OCI-LY7 (cell line): ENCODE results near the gene PDE4A. TPM values are rescaled to one million over a fixed set of nuclear protein-coding genes. Genes with fewer than 3 reads are reported as not detected.
"Not testable (repeated sequence)": the region's sequence is repeated elsewhere in the genome, so short reads cannot be mapped to it uniquely, and the experiment has no call there.

Experiments used
- BruUV-seq: library from RNA; stranded (reverse); fragments of 400-500 nt; replicated peaks from 2 replicates; lab custom pipeline; 2021; lab: Mats Ljungman, UMichigan
- CTCF ChIA-PET: fragments of 300-600 bp; sonication (Branson Sonifier 250); formaldehyde crosslinking; loops from one replicate; lab custom pipeline; 2022; ENCODE audit warnings: antibody characterized with exemption; ENCODE audit not compliant: unreplicated experiment; lab: Charles Lee
- POLR2A ChIA-PET: fragments of 300-600 bp; sonication (Branson Sonifier 250); formaldehyde crosslinking; loops from one replicate; lab custom pipeline; 2022; ENCODE audit warnings: antibody characterized with exemption; lab: Charles Lee
- DNase-seq: peaks from one replicate; pipeline ENCODE4 v3.0.0-alpha.2; 2015; ENCODE audit warnings: low spot score
- H2AFZ ChIP-seq: fragments of 200-600 bp; sonication (generic), shearing (Covaris generic); 2 replicates; pipeline ENCODE4 v1.6.1; 2014; ENCODE audit warnings: mild to moderate bottlenecking, antibody characterized with exemption, low read length, moderate library complexity
- H3K27ac ChIP-seq: fragments of 200-600 bp; sonication (generic); 2 replicates; pipeline ENCODE4 v1.5.1; 2014; ENCODE audit warnings: mixed run types, low read depth, mild to moderate bottlenecking, moderate library complexity, low read length, inconsistent platforms; ENCODE audit not compliant: poor library complexity, severe bottlenecking
- H3K36me3 ChIP-seq: fragments of 200-600 bp; sonication (generic); 2 replicates; pipeline ENCODE4 v1.6.1; 2014; ENCODE audit warnings: mild to moderate bottlenecking, antibody characterized with exemption, low read length, moderate library complexity, mixed read lengths; ENCODE audit not compliant: insufficient read depth
- H3K4me1 ChIP-seq: fragments of 200-600 bp; sonication (generic); 2 replicates; pipeline ENCODE4 v1.5.1; 2014; ENCODE audit warnings: mild to moderate bottlenecking, low read length; ENCODE audit not compliant: insufficient read depth, poor library complexity, severe bottlenecking
- H3K4me2 ChIP-seq: fragments of 200-600 bp; sonication (generic); 2 replicates; pipeline ENCODE4 v1.6.1; 2014; ENCODE audit warnings: mild to moderate bottlenecking, low read length
- H3K4me3 ChIP-seq: fragments of 200-600 bp; sonication (generic); 2 replicates; pipeline ENCODE4 v1.5.1; 2014; ENCODE audit warnings: mild to moderate bottlenecking, low read depth, low read length; ENCODE audit not compliant: poor library complexity, severe bottlenecking
- H3K79me2 ChIP-seq: fragments of 200-600 bp; sonication (generic); 2 replicates; pipeline ENCODE4 v1.6.1; 2016; ENCODE audit warnings: low read depth, mild to moderate bottlenecking, low read length, moderate library complexity, mixed read lengths; ENCODE audit not compliant: insufficient read depth
- H3K9me2 ChIP-seq: fragments of 200-600 bp; sonication (generic); 2 replicates; pipeline ENCODE4 v1.6.1; 2016; ENCODE audit warnings: mild to moderate bottlenecking, low read length, mixed read lengths; ENCODE audit not compliant: insufficient read depth
- H3K9me3 ChIP-seq: fragments of 200-600 bp; sonication (generic); 2 replicates; pipeline ENCODE4 v1.6.1; 2014; ENCODE audit warnings: mild to moderate bottlenecking, mixed run types, low read length, mixed read lengths
- H4K20me1 ChIP-seq: fragments of 200-600 bp; sonication (generic); 2 replicates; pipeline ENCODE4 v1.6.1; 2014; ENCODE audit warnings: mild to moderate bottlenecking, antibody characterized with exemption, low read length, moderate library complexity, mixed read lengths; ENCODE audit not compliant: insufficient read depth
- EZH2phosphoT487 ChIP-seq: fragments of 200-600 bp; sonication (generic); IDR thresholded peaks from 2 replicates; pipeline ENCODE4 v1.6.1; 2018; ENCODE audit warnings: low read depth, borderline replicate concordance, mild to moderate bottlenecking, mixed run types, antibody characterized with exemption, low read length, moderate library complexity, mixed read lengths
- intact Hi-C: fragments of 100-400 bp; cut with micrococcal nuclease; formaldehyde crosslinking; loops from one replicate; pipeline ENCODE4 v1.10.0; 2022; ENCODE audit not compliant: unreplicated experiment
- total RNA-seq, 2 experiments: library from RNA; depleted of rRNA in 1 of 2; stranded (reverse); fragments of >200 nt in 1 of 2; shearing (Covaris generic) in 1 of 2; gene quantifications; 2 replicates each; pipeline ENCODE4 v1.2.3, GENCODE V29; 2014 to 2022
- TF ChIP-seq, protein P1 (sequence below): fragments of 200-600 bp; sonication (generic); conservative IDR thresholded peaks from 2 replicates; pipeline ENCODE4 v1.5.1; 2014; ENCODE audit warnings: mild to moderate bottlenecking, antibody characterized with exemption, low read length, moderate library complexity, mixed read lengths

The PDE4A gene
- total RNA-seq, 2 experiments from 2014 or later: 16.4 to 45.1 TPM

DNA sequence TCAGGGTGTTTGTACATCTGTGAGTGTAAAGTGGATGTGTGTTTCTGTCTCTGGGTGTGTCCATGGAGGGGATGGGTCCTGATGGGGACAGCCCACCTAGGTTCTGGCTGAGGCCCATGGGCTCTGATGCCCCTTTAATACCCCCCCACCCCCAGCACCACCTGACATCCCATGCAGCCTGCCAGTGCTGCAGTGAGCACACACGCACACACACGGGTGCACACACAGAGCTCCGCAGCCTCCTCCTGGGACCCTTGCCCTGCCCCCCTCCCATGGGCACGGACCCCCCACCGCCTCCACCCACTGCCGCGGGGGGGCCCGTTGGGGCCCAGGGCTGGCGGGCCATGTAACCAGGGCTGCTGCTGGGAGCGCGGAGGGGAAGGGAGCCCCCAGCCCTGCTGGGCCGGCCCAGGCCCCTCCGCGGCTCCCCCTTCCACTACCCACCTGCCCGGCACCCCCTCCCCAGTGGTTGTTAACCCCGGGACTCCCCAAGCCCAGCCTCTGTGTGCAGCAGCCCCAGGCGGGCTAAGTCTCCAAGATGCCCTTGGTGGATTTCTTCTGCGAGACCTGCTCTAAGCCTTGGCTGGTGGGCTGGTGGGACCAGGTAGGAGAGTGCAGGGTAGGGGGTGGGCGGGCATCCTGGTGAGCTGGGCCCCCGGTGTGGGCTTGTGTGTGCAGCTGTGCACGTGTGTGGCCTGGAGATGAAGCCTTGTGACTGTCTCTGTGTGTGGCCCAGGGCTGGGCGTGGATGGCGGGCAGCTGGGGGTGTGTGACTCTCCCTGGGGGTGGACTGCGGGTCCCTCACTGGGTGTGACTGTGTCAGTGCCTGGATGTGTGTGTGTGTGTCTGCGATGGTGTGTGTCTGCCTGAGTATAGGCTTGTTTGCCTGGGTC lies 32.6 kb downstream of the PDE4A start:
- TF ChIP-seq, protein P1, sequence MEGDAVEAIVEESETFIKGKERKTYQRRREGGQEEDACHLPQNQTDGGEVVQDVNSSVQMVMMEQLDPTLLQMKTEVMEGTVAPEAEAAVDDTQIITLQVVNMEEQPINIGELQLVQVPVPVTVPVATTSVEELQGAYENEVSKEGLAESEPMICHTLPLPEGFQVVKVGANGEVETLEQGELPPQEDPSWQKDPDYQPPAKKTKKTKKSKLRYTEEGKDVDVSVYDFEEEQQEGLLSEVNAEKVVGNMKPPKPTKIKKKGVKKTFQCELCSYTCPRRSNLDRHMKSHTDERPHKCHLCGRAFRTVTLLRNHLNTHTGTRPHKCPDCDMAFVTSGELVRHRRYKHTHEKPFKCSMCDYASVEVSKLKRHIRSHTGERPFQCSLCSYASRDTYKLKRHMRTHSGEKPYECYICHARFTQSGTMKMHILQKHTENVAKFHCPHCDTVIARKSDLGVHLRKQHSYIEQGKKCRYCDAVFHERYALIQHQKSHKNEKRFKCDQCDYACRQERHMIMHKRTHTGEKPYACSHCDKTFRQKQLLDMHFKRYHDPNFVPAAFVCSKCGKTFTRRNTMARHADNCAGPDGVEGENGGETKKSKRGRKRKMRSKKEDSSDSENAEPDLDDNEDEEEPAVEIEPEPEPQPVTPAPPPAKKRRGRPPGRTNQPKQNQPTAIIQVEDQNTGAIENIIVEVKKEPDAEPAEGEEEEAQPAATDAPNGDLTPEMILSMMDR: no peak
- no peak for TF ChIP-seq EZH2phosphoT487
- no peak overlapping the region for H3K27ac ChIP-seq
- H3K79me2 ChIP-seq: no peaks in the 10 kb centered on the region
- H3K4me3 ChIP-seq: no peak overlapping the region
- ChIA-PET POLR2A (no interaction called here), CTCF (no interaction called here)
- no peak overlapping the region for H2AFZ ChIP-seq
- no peaks in the 10 kb centered on the region for H3K4me1 ChIP-seq
- no peaks in the 10 kb centered on the region for H4K20me1 ChIP-seq
- intact Hi-C loops: no loop called here
- H3K9me2 ChIP-seq: no peaks in the 10 kb centered on the region
- no peaks in the 10 kb centered on the region for H3K9me3 ChIP-seq
- no TSS peak for BruUV-seq
- no peak overlapping the region for H3K4me2 ChIP-seq
- no peak for DNase-seq
- H3K36me3 ChIP-seq: peaks cover 66% of the 10 kb centered on the region

DNA sequence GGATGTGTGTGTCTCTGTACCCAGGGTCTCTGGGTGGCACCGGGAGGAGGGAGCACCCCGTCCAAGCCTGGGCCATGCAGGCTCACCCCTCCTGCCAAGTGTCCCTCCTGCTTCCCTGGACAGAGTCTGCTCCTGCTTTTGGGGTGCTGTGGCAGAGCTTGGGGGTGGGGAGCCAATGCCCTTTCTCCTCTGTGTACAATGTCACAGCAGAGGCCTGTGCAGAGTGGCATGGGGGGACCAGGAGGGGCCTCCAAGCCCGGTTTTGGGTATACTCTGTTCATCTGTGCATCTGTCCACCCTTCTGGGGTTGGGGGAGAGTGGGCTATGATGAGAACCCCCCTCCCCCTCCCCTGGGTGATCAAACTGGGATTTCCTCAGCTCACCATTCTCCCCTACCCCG lies 33.5 kb downstream of the PDE4A start:
- Histone ChIP-seq H3K4me3 (no peak overlapping the region), H2AFZ (no peak overlapping the region), H3K36me3 (peaks cover 65% of the 10 kb centered on the region), H3K4me2 (no peak overlapping the region), H3K79me2 (no peaks in the 10 kb centered on the region), H3K9me3 (no peaks in the 10 kb centered on the region), H3K4me1 (no peaks in the 10 kb centered on the region), H3K9me2 (no peaks in the 10 kb centered on the region), H4K20me1 (no peaks in the 10 kb centered on the region), H3K27ac (no peak overlapping the region)
- CTCF ChIA-PET: no interaction called here
- DNase-seq: no peak
- intact Hi-C loops: no loop called here
- no TSS peak for BruUV-seq
- POLR2A ChIA-PET: no interaction called here
- TF ChIP-seq, protein P1: no peak
- no peak for TF ChIP-seq EZH2phosphoT487

DNA sequence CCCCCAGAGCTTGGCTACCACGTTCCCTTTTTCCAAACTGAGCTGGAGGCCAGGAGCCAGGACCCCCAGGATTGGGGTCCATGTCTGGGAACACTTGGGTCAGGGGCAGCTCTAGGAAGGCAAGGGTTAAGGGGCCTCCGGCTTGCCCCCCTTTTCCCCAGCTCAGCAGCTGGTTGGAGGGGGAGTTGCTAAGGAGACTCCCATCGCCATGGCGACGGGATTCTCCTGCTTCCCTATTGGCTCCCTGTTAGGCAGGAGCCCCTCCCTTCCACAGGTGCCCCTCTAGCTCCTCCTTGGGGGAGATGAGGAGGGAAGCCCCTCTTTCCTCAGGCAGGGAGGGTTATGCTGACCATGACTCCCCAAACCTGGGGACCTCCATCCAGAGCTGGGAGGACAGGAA lies 33.9 kb downstream of the PDE4A start:
- ChIA-PET POLR2A (no interaction called here), CTCF (no interaction called here)
- H3K79me2 ChIP-seq: no peaks in the 10 kb centered on the region
- no peaks in the 10 kb centered on the region for H4K20me1 ChIP-seq
- H3K27ac ChIP-seq: no peak overlapping the region
- no peak overlapping the region for H3K4me3 ChIP-seq
- no peaks in the 10 kb centered on the region for H3K9me3 ChIP-seq
- no peaks in the 10 kb centered on the region for H3K4me1 ChIP-seq
- intact Hi-C loops: no loop called here
- no TSS peak for BruUV-seq
- no peak overlapping the region for H3K4me2 ChIP-seq
- DNase-seq: no peak
- H3K9me2 ChIP-seq: no peaks in the 10 kb centered on the region
- peaks cover 65% of the 10 kb centered on the region for H3K36me3 ChIP-seq
- no peak overlapping the region for H2AFZ ChIP-seq
- TF ChIP-seq EZH2phosphoT487: no peak
- TF ChIP-seq, protein P1: no peak

DNA sequence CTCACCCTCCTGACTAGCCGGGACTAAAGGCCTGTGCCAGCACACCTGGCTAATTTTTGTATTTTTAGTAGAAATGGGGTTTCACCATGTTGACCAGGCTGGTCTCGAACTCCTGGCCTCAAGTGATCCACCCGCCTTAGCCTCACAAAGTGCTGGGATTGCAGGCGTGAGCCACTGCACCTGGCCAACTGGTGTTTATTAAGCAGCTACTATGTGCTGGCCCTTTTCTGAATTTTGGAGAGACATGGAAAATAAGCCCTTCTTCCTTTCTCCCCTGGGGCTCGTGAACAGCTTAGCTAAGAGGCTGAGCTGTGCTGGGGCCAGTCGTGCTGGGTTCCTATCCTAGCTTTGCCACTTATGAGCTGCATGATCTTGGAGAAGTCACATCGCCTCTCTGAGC lies 38.4 kb downstream of the PDE4A start:
- H3K4me2 ChIP-seq, DNase-seq, H3K4me3 ChIP-seq, CTCF ChIA-PET, H3K79me2 ChIP-seq, H4K20me1 ChIP-seq, H3K9me3 ChIP-seq, H2AFZ ChIP-seq, H3K4me1 ChIP-seq, BruUV-seq, H3K9me2 ChIP-seq, intact Hi-C loops, H3K27ac ChIP-seq: not testable (repeated sequence)
- peaks cover 66% of the 10 kb centered on the region for H3K36me3 ChIP-seq
- POLR2A ChIA-PET: interaction anchor here (0.6 kb wide), 1 partner anchor 824 kb away, joined by 3 read pairs; no protein-coding TSS in a partner anchor
